Spleen (tissue), 7 donors: ENCODE measurements around the gene FIG4.

Experiments used
- POLR2A ChIP-seq, 3 donors: fragments of 450-650 bp; IDR thresholded peaks; one replicate each; pipeline ENCODE4 v1.5.1; 2017; ENCODE audit warnings: antibody characterized with exemption in 3 of 3, mild to moderate bottlenecking in 1 of 3
- TF ChIP-seq, protein P1 (sequence below), 11 experiments: fragments of 200-600 bp in 7 of 11; fragments of 450-650 bp in 4 of 11; sonication (generic) in 4 of 11; IDR thresholded peaks in 8 of 11; conservative IDR thresholded peaks in 3 of 11; 1 replicate in 7 of 11; 2 replicates in 4 of 11; pipeline versions ENCODE4 v1.4.0 to v1.8.0; 2016 to 2021; ENCODE audit warnings: antibody characterized with exemption in 11 of 11, inconsistent platforms in 4 of 11, mild to moderate bottlenecking in 1 of 11
- donor health status: DM: no; HTN: no; CAD: no; lungs with moderate emphysema.
- donor health status: DM: no; HTN: no; CAD: no.
- donor health status: DM: no; HTN: no; CAD: no.

DNA sequence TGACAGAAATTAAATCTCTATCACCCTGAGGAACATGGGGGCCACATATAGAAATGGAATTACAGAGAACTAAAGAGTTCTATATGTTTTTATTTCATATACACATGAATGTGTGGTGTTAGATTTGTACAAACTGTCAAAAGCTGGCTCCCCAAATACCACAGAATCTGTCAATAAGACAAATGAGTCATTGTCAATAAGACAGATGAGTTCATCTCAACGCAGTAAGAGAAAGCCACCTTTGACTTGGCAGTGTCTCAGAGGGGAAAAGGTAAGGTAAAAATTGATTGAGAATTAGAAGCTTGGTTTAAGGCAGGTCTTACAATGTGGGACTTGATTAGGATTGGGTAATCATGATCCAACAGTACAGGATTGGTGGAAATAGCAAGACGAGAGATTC, 162.9 kb downstream of the FIG4 start:
- TF ChIP-seq, protein P1, sequence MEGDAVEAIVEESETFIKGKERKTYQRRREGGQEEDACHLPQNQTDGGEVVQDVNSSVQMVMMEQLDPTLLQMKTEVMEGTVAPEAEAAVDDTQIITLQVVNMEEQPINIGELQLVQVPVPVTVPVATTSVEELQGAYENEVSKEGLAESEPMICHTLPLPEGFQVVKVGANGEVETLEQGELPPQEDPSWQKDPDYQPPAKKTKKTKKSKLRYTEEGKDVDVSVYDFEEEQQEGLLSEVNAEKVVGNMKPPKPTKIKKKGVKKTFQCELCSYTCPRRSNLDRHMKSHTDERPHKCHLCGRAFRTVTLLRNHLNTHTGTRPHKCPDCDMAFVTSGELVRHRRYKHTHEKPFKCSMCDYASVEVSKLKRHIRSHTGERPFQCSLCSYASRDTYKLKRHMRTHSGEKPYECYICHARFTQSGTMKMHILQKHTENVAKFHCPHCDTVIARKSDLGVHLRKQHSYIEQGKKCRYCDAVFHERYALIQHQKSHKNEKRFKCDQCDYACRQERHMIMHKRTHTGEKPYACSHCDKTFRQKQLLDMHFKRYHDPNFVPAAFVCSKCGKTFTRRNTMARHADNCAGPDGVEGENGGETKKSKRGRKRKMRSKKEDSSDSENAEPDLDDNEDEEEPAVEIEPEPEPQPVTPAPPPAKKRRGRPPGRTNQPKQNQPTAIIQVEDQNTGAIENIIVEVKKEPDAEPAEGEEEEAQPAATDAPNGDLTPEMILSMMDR (IDR thresholded peaks at IDR 0.05 in 8 of 11, conservative IDR thresholded peaks at IDR 0.05 in 3 of 11): no peak
- TF ChIP-seq POLR2A (IDR thresholded peaks at IDR 0.05): no peak
